Glomerular visceral epithelial cell (primary cell): ENCODE results near the gene CXCL12.

Experiments
- DNase-seq: peaks from one replicate; pipeline ENCODE4 v3.0.0-alpha.2; 2016; ENCODE audit errors: extremely low spot score

The CXCL12 gene

DNA sequence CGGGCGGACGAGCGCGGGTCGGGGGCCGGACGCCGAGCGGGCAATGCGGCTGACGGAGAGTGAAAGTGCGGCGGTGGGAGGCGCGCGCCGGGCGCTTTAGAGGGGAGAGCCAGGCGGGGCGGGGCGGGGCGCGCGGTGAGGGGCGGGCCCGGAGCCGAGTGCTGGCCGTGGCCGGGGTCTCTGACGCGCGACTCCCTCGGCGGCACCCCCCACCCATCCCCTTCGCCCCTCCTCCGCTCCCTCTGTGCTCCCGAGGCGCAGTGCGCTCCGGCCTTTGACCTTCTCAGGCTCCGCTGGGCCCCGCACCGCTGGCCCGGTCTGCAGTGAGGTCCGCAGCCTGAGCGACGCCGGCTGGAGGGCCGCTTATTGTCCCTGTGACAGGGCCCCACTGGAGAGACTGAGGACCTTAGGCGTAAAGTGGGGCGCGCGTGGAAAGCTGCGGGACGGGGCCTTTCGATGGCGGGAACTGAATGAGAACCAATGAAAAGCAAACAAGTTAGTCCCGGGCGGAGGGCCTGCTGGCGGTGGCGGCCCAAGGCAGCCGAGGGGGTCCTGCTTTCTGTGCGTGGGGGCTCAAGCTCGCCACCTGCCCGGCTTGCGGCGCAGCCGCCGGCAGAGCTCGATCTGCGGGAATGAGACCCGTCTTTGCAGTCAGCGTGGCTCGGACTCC is at the start of gene CXCL12:
CXCL12 (minus strand) TSS at position 72 of the 670 bp plus-strand sequence. CDS start 92 bp downstream, outside the sequence.
- DNase-seq = no peak

DNA sequence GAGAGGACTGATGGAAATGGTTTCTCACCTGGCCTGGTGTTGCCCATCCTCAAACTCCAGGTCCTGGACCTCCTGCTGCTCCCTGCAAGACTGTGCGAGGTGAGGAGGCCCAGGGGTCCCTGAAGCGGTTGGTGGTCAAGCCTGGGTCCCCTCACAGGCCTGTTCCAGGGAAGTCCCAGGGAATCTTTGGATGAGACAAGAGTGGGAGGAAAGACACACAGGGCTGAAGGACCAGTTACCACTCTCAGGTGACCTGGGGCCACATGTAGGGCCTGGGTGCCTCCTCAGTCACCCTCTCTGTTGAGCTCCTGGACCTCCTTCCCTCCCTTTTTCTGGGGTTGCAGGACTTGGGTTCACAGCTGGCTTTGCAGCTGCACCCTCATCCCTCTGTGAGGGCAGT is 42.6 kb upstream of the CXCL12 start:
- no peak for DNase-seq

DNA sequence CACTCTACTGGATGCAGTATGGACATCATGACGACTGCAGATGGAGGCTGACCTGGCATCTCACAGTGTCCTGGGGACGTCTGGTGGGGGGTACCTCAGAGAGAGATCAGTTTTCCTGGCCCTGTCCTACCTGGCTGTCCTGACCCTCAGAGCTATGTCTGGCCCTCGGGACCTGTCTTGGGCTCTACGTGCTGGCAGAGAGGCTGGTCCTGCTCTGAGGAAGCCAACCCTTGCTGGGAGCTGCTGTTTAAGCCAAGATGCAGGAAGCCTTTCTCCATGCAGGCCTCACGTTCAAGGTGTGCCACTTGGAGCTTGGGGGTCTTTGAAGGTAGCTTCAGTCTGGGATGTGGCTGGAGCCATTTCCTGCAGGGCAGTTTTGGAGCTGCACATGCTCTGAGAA is 42.1 kb upstream of the CXCL12 start:
- no peak for DNase-seq

DNA sequence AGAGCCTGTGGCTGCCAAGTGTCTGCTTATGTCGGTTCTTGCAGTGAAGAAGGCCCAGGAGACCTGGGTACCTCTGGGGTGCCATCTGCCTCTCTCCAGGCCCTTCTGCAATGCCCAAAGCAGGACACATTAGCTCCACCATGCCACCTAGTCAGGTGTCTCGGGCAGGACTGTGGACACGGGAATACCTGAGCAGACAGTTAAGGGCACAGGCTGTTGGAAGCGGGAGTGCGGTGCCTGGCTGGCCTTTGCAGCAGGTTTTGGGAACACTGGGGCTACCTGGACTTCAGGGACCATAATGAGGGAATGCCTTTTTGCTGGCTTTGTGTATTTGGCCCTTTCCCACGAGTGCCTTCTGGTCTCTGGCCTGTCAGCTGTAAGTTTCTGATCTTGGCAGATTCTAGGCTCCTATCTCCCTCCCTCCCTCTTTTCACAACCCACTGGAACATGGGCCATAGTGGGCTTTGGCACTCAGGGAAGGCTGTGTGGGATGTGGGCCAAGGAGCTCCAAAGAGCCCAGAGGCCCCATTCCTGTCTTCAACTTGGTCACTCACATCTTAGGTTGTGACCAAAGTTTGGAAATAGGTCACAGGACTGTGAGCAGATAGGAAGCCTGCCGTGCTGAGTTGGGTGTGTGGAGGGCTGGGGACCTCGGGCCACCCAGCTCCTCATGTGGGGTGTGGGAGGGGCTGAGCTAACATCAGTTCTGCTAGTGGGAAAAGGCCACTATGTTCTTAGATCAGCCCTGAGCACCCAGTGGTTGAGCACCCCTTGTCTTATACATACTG is 41.5 kb upstream of the CXCL12 start:
- DNase-seq = no peak

DNA sequence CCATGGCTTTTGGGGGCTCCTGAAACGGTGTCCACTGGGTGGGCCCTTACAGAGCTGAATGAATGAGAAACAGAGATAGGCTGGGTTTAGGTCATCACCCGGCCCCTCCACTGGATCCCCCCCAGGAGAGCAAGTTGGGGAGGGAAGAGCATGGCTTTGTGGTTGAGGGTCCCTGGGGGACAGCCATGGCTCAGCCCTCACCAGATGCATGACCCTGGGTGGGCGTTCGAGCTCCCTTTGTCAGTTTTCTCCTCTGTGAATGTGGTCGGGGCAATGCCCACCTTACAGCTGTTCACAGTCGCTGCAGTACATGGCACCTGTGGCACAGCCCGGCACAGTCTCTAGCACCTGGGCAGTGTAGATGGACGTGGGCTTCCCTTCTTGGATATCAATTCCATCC is 40.6 kb upstream of the CXCL12 start:
- no peak for DNase-seq

DNA sequence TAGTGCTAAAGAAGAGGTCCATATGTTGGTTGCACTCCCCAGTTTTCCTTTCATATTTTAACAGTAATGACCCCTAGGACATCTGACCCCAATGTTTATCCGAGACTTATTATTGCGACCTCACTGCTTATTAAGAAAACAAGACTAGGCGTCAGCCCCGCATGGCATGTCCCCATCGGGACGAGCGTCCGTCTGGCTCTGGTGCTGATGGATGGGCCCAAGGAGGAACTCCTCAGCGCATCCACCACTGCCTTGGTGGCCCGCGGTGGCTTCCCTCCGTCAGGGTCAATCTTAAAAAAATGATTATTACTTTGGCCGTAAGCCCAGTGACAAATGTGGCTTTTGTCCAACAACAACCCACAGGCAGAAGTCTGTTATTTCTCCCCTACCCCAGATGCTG is 40.1 kb upstream of the CXCL12 start:
- DNase-seq = no peak

DNA sequence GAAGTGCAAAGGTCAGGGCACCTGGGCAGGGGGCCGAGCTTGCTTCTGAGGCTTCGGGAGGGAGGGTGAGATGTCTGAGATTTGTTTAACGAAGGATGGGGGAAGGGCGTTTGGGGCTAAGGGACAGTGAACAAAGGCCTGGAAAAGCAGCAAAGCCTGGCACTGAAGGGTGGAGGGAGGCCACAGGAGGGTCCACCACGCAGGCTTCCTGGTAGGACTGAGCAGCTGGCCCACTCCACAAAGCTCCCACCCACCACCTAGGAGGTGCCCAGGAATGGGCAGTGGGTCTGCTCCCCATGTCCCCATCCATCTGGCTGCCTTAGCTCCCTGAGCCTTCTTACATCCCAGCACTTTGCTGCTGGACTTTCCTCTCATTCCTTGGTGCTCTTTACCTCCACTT is 39.4 kb upstream of the CXCL12 start:
- DNase-seq = no peak

DNA sequence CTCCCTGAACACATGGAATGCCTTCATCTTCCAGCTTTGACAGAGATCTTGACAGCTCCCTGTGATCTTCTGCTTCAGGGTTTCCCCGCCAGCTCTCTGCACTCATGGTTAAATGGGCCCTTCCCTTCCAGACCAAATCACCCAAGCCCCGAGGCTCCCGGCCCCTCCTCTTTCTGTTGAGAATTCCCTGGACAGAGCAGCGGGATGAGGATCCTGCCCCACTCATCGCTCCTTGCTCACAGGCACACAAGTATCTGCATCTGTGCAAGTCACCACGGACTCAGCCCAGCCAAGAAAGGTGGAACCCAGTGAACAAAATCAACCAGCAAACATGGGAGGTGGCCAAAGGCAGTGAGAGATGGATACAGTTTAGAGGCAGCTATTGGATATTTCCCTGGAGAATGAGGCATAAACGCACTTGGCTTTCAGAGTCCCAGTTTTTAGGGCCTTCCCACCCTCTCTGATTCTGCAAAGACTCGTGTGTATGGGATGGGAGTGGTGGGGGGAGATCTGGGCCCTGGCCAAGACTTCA is 37.7 kb upstream of the CXCL12 start:
- DNase-seq = no peak

DNA sequence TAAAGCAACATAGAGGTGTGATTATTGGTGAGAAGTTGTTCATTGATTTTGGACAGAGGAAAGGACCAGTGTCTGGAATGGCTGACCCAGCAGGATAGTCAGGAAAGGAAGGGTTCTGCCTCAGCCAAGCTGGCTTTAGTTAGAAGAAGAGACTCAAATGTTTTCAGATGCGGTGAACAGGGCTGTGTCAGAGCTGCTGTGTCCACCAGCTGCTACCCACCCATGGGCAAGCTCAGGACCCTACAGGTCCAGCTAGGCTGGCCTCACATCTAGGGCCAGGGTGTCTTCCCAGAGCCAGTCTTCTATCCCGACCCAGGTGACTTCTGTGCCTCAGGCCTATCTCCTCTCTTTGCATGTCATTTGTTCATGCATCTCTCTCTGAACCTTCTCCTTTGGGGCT is 37.3 kb upstream of the CXCL12 start:
- DNase-seq = no peak

DNA sequence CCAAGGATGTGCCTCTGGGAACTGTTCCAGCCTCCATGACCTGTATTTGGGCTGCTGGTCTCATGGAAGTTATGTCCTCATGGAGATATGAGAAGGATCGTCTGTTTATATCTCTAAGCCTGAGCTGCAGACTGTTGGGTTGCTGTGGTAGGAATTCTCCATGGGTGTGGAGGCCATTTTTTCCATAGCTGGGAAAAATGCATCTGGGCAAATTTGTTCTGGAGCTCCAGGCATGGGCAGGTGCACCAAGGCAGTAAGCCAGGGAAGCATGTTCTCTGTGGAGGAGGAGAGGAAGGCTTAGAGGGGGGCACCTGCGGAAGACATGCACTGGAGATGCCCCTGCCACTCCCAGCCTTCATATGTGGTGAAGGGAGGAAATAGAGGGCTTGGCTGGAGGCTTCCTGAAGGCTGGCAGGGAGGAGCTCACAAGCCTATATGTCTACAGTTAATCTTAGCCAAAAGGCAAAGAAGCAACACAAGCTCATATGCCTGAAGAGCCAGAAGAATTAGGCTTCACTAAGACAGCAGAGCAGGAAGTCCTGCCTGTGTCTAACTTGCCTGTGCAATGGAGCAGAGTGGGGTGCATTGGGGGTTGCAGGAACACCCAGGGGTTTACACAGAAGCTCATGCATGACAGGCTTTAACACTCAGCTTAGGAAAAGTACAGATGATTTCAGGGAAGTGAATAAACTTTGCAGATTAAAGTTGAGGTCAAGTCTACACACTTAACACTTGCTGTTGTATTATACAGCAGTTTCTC is 35.1 kb upstream of the CXCL12 start:
- DNase-seq = no peak

DNA sequence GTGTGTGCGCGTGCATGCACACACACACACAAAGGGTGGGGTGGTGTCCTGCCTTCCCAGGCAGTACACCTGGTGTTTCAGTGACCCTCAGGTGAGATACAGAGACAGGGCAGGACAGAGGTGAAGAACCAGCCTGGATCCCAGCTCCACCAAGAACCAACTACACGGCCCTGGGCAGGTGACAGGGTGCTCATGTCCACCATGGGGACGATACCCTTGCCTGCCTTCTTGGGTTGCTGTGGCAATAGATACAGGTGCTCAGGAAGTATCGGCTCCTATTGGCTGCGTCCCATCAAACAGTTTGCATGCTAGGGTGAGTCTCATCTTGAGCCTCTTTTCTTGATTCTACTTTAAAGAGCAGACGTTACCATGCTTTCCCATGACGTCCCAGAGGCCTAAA is 33.7 kb upstream of the CXCL12 start:
- no peak for DNase-seq

DNA sequence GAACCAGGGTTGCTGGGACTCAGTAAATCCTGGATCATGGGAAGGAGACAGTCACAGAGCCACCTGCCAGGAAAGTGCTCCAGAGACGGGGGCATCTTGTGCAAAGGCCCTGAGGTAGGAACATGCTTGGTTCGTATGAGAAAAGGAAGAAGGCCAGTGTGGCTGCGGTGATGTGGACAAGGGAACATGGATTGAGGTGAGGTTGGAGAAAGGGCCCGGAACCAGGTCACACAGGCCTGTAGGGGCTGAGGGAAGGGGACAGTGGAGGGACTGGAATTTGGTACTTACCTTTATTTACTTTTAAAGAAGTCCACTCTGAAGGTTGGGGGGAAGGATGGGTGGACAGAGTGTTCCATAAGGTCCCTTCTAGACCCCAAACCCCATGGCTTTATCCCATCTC is 32.9 kb upstream of the CXCL12 start:
- DNase-seq = no peak

DNA sequence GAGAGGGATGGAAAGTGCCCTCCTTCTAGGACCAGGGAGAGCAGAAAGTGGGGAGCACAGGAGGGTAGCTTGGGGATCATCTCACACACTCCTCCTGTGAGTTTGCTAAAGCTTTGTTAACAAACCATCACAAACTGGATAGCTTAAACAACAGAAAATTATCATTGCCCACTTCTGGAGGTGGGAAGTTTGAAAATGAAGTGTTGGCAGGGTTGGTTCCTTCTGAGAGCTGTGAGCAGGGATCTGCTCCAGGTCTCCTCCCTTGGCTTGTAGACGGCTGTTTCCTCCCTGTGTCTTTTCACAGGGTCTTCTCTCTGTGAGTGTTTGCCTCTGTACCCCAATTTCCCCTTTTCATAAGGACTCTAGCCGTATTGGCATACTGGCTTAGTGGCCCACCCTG is 32.0 kb upstream of the CXCL12 start:
- no peak for DNase-seq

DNA sequence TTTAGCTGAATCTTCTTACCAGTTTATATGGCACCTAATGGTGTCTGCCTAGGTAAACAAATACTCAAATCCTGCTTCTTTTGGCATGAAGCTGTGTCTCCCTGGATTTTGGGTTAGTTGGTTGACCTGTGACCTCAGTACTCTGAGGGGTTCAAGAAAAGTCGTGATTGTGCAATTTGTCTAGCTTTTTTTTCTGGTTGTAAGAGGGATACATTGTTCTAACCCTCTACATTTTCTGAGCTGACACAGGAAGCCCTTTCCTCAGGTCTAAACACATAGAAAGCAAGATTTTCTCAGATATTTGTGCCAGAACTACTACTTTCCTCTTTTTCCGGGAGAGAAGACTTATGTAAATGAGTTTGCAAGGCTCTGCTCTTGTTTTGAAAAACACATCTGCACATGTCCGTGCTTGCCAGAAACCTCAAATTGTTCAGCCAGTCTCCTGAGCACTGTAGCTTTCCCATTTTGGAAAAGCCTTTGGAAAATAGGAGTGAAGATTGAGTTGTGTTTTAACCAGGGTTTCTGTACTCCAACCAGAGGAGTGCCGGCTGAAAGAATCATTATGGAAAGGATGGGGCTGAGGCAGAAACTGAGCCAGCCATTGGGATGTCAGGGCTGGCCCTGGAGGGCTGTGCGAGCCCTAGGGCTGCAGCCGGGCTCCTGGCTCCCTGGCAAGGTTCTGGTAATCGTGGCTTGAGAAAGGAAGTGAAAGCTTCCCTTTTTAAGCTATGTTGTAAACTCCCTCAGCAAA is 31.3 kb upstream of the CXCL12 start:
- no peak for DNase-seq

DNA sequence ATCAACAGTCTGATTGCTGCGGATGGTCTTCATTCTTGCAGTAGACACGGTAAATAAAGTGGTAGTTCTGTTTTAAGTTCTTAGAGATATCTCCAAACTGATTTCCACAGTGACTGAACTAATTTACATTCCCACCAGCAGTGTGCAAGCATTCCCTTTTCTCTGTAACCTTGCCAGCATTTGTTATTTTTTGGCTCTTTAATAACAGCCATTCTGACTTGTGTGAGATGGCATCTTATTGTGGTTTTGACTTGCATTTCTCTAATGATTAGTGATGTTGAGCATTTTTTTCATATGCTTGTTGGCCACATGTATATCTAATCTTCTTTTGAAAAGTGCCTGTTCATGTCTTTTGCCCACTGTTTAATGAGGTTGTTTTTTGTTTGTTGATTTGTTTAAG is 30.2 kb upstream of the CXCL12 start:
- DNase-seq = no peak

DNA sequence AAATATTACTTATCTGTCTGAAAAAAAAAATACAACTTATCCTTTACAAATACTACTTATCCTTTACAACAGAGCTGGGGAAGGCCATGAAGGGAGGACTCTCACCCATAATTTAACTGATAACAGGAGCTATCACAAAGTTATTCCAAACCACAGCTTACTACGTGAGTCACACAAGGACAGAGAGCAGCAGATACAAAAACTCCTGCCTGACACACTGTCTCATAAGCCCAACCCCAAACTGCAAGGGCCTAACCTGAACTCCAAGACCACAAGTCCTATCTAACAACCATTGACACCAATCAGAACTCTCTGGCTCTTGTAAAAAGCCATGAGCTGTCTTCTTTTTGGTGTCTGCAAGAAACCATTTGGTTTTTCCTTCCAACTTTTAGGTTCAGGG is 28.5 kb upstream of the CXCL12 start:
- DNase-seq = no peak

DNA sequence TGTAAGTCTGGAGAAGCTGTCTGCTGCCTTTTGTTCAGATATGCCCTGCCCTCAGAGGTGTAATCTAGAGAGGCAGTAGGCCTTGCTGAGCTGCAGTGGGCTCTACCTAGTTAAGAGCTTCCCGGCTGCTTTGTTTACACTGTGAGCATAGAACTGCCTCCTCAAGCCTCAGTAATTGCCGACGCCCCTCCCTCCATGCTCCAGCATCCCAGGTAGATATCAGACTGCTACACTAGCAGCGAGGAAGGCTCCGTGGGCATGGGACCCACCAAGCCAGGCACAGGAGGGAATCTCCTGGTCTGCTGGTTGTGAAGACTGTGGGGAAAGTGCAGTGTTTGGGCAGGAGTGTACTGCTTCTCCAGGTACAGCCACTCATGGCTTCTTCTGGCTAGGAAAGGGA is 26.4 kb upstream of the CXCL12 start:
- no peak for DNase-seq

DNA sequence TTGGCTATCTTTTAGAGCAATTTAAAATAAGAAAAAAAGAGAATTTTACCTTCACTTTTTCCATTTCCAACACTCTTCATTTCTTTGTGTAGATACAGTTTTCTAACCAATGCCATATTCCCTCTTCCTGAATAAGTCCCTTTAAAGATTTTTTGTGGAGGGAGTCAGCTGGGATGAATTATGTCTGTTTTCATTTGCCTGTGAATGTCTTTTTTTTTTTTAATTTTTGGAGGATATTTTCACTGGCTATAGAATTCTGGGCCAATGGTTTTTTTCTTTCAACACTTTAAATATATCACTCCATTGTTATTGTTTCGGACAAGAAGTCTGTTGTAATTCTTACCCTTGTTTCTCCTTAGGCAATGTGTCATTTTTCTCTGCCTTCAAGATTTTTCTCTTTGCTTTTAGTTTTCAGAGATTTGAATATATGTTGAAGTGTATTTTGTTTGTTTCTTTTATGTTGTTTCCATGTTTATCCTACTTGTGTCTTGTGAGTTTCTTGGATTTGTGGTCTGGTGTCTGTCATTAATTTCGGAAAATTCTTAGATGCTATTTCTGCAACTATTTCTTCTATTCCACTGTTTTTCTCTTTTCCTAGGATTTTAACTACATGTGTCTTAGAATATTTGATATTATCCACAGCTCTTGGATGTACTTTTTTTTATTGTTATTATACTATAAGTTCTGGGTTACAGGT is 20.0 kb upstream of the CXCL12 start:
- no peak for DNase-seq

DNA sequence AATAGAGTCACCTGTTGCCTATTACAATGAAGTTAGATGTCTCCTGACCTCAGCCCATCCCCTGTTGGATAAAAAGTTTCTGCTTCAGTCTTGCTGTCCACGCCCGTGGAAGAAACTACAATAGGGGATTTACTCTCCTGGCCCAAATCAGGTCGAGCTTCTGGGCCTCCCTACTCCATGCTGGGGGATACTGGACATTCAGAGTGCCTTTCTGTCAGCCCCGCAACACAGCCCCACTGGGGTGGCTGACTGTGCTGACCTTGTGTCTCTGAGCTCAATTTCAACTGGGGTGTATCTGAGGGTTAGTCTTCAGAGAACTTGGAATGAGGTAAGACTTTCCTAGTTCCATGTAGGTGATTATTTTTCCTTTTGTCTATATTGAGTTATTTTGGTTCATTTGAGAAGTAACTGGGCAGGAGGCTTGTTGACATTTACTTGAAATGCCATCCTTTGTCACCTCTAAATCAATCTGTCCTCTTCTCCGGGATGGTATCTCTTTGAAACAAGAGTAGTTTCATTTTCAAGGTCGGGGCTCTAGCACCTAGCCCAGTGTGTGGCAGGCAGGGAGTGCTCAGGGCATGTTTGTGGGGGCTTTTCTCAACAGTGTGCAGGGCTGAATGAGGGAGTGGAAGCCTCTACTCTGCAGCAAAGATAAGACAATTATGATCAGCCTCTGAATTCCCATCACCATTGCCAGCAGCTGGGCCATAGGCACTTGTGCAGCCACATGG is 17.7 kb upstream of the CXCL12 start:
- DNase-seq = no peak

DNA sequence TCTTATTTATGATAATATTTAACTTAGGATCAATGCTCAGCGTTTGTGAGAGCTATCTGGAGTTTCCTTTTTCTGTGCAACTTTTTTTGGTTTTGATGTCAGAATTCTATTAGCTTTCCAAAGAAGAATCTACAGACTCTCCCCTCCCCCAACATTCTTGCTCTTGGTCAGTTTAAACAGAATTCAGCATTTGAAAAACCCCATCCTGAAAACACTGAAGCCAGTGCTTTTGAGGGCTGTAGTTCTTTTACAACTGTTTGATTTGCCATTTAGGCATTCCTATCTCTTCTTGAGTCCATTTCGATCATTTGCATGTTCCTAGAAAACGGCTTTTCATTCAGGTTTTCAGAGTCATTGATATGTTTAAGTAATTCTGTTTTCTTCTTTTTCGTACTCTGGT is 15.6 kb upstream of the CXCL12 start:
- no peak for DNase-seq
